PFSK-1 (cell line): Measurements from ENCODE around the gene CWC27.

Experiments used
- FOXP2 ChIP-seq: optimal IDR thresholded peaks from 2 replicates; pipeline ENCODE3; 2011; ENCODE audit warnings: borderline replicate concordance, control low read depth, inconsistent platforms; ENCODE audit not compliant: insufficient read depth; ENCODE audit errors: extremely low read length, extremely low read depth
- POLR2AphosphoS5 ChIP-seq: IDR thresholded peaks from 2 replicates; pipeline ENCODE4 v1.6.1; 2012; ENCODE audit warnings: low read depth, mild to moderate bottlenecking, control low read depth, low read length, moderate library complexity
- SIN3A ChIP-seq: IDR thresholded peaks from 2 replicates; pipeline ENCODE4 v1.6.1; 2012; ENCODE audit warnings: mild to moderate bottlenecking, low read length, moderate library complexity, borderline replicate concordance; ENCODE audit not compliant: insufficient read depth
- TAF1 ChIP-seq: IDR thresholded peaks from 2 replicates; pipeline ENCODE4 v1.6.1; 2012; ENCODE audit warnings: low read length, control low read depth, borderline replicate concordance; ENCODE audit not compliant: insufficient read depth
- TF ChIP-seq, protein P1 (sequence below), 2 experiments: IDR thresholded peaks; 2 replicates each; pipeline versions ENCODE4 v1.6.1 to v1.8.0; 2011 to 2012; ENCODE audit warnings: low read depth in 2 of 2, low read length in 2 of 2, control low read depth in 1 of 2, inconsistent platforms in 1 of 2, mild to moderate bottlenecking in 1 of 2, moderate library complexity in 1 of 2; ENCODE audit not compliant: insufficient read depth in 1 of 2

CWC27 gene

DNA sequence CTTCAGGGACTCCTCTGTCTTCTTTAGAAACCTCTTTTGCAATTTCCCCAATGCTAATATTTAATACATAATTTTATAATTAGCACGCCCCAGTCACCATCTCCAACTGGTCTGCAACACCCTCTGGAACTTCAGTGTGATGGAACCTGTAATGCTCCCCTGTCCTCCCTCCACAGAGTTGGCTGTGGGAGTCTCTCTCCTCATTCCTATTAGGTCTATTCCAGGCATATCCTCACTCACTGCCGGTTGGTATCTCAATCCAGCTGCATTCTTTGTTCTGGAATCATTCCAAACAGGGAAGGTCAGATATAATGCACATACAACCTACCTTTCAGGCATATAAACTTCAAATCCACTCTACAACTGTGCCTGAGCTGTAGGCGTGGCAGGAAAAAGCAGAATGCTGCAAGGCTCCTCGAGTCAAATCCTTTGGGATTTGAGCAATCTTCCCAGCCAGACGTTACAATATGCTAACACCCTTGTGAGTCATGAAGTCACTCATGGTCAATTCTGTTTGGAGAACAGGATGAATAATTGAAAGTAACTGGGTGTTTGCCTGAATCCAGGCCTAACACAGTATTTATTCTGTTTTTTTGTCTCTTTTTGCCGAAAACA lies 293.8 kb downstream of the CWC27 start:
- no peak for TF ChIP-seq SIN3A
- TF ChIP-seq, protein P1, sequence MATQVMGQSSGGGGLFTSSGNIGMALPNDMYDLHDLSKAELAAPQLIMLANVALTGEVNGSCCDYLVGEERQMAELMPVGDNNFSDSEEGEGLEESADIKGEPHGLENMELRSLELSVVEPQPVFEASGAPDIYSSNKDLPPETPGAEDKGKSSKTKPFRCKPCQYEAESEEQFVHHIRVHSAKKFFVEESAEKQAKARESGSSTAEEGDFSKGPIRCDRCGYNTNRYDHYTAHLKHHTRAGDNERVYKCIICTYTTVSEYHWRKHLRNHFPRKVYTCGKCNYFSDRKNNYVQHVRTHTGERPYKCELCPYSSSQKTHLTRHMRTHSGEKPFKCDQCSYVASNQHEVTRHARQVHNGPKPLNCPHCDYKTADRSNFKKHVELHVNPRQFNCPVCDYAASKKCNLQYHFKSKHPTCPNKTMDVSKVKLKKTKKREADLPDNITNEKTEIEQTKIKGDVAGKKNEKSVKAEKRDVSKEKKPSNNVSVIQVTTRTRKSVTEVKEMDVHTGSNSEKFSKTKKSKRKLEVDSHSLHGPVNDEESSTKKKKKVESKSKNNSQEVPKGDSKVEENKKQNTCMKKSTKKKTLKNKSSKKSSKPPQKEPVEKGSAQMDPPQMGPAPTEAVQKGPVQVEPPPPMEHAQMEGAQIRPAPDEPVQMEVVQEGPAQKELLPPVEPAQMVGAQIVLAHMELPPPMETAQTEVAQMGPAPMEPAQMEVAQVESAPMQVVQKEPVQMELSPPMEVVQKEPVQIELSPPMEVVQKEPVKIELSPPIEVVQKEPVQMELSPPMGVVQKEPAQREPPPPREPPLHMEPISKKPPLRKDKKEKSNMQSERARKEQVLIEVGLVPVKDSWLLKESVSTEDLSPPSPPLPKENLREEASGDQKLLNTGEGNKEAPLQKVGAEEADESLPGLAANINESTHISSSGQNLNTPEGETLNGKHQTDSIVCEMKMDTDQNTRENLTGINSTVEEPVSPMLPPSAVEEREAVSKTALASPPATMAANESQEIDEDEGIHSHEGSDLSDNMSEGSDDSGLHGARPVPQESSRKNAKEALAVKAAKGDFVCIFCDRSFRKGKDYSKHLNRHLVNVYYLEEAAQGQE (IDR thresholded peaks at IDR 0.05; ENCODE audit: insufficient read depth in 1 of 2, low read depth in 2 of 2, low read length in 2 of 2) = no peak
- TF ChIP-seq TAF1 = no peak
- TF ChIP-seq POLR2AphosphoS5 = no peak
- no peak for TF ChIP-seq FOXP2

DNA sequence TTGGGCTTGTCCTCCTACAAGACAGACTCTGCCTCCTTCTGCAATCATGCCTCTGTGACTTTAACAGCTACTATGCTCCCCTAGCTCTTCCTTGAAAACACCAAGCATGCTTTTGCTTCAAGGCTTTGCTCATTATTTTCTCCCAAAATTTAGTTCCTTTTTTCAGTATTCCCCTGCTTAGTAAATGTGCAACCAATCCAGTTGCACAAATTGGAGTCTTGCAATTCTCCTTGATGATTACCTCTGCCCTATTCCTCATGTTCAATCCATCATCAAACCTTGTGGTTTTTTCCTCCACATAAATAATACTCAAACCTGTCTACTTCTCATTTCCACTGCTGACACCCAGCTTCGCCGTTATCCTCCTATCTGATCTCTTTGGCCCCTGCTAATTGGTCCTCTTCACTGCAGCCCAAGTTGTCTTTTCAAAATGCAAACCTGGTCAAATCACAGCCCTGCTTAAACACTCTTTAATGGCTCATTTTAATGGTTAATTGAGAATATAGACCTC lies 296.3 kb downstream of the CWC27 start:
- TF ChIP-seq FOXP2 (no peak), TAF1 (no peak), POLR2AphosphoS5 (no peak), SIN3A (no peak)
- TF ChIP-seq, protein P1 (IDR thresholded peaks at IDR 0.05; ENCODE audit: insufficient read depth in 1 of 2, low read depth in 2 of 2, low read length in 2 of 2) = no peak

DNA sequence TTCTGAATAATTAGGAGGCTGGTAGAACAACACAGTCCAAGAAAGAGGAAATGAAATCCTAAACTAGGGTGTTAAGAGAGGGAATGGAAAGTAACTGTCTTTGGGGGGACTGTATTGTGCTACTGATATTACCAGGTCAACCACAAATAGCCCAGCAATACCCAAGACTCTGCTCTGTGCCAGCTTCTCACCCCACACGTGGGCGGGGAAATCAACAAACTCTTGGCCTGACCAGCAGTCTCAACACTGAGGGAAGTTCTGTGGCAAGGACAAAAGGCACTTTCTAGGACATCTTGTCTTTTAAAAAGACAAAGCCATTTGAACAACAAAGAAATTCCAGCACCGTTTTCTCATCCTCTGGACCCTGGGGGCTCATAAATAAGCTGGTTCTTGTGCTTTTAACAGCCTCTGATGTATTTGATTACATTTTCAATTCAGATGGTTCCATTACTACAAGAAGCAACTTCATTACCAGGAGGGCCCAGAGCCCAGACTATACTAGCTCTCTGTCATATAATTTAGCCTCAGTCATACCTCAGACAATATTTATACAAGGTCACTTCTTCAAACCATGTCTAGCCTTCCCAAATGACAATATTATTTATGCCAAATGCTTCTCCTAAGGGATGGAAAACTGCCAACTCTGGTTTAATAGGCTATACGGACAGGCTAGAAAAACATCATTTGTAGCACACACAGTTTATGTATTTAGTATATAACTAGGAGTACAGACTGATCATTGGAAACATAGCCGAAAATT lies 297.8 kb downstream of the CWC27 start:
- no peak for TF ChIP-seq SIN3A
- no peak for TF ChIP-seq TAF1
- TF ChIP-seq, protein P1 (IDR thresholded peaks at IDR 0.05; ENCODE audit: insufficient read depth in 1 of 2, low read depth in 2 of 2, low read length in 2 of 2) = no peak
- TF ChIP-seq POLR2AphosphoS5 = no peak
- TF ChIP-seq FOXP2 = no peak

DNA sequence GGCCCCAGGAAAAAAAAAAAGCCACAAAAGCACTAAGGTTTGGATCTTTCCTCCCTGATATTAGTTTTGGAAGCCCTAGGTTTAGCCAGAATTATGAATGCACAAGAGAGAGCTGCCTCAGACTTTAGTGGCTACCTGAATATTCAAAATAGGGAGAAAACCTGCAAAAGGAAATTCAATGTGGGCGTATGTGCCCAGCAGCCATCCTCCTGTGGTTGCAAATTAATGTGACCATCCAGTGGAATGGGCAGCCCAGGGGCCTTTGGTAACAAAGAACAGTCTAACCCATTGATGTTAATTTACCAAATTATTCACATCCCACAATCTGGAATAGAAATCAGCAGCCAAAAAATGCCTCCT lies 298.4 kb downstream of the CWC27 start:
- no peak for TF ChIP-seq FOXP2
- TF ChIP-seq SIN3A = no peak
- TF ChIP-seq TAF1 = no peak
- TF ChIP-seq, protein P1 (IDR thresholded peaks at IDR 0.05; ENCODE audit: insufficient read depth in 1 of 2, low read depth in 2 of 2, low read length in 2 of 2) = no peak
- no peak for TF ChIP-seq POLR2AphosphoS5
